Esophagus muscularis mucosa (tissue), 4 donors: ENCODE measurements around the gene RAB34. TPM values are rescaled to one million over a fixed set of nuclear protein-coding genes. Genes with fewer than 3 reads are reported as not detected.

ENCODE experiments used
- DNase-seq: peaks from one replicate; pipeline ENCODE4 v3.0.0-alpha.2; 2017; ENCODE audit errors: extremely low spot score
- H3K27ac ChIP-seq, 4 donors: fragments of 200-600 bp; sonication (generic); replicated peaks in 1 of 4; 1 replicate in 3 of 4; 2 replicates in 1 of 4; pipeline ENCODE4 v1.5.1; 2016 to 2019; ENCODE audit warnings: mild to moderate bottlenecking in 1 of 4
- H3K27me3 ChIP-seq, 4 donors: fragments of 200-600 bp; sonication (generic); one replicate each; pipeline versions ENCODE4 v1.5.1 to v1.6.0; 2016 to 2019
- H3K36me3 ChIP-seq, 4 donors: fragments of 200-600 bp; sonication (generic); one replicate each; pipeline ENCODE4 v1.5.1; 2016 to 2019
- H3K4me1 ChIP-seq, 4 donors: fragments of 200-600 bp; sonication (generic); one replicate each; pipeline ENCODE4 v1.5.1; 2016 to 2019
- H3K4me3 ChIP-seq, 4 donors: fragments of 200-600 bp; sonication (generic); 1 replicate in 2 of 4; 2 replicates in 2 of 4; pipeline ENCODE4 v1.5.1; 2016 to 2019; ENCODE audit warnings: mild to moderate bottlenecking in 4 of 4, moderate library complexity in 1 of 4
- H3K9me3 ChIP-seq, 4 donors: fragments of 200-600 bp; sonication (generic); 1 replicate in 3 of 4; 2 replicates in 1 of 4; pipeline ENCODE4 v1.5.1; 2016 to 2019
- EP300 ChIP-seq: sonication (generic); formaldehyde crosslinking; IDR thresholded peaks from one replicate; pipeline ENCODE4 v1.6.1; 2017; ENCODE audit warnings: antibody characterized with exemption
- POLR2A ChIP-seq: fragments of 450-650 bp; IDR thresholded peaks from one replicate; pipeline ENCODE4 v1.6.1; 2017; ENCODE audit warnings: antibody characterized with exemption, moderate library complexity, mild to moderate bottlenecking, low read depth
- POLR2AphosphoS5 ChIP-seq, 2 donors: sonication (generic); formaldehyde crosslinking; IDR thresholded peaks; one replicate each; pipeline ENCODE4 v1.6.1; 2017; ENCODE audit warnings: antibody characterized with exemption in 2 of 2
- WGBS: methylation state at CpG from one replicate; pipeline ENCODE4 v1.1.5; 2018; 5-methylcytosine and 5-hydroxymethylcytosine counted together
- intact Hi-C: fragments of 100-400 bp; cut with DNase I; formaldehyde crosslinking; loops from one replicate; pipeline ENCODE4 v1.15.1; 2023
- total RNA-seq, 4 donors: library from RNA; depleted of rRNA; stranded (reverse); fragments of >200 nt; gene quantifications; one replicate each; pipeline versions ENCODE4 v1.1.0 to v1.2.1, GENCODE V29; 2016
- TF ChIP-seq, protein P1 (sequence below), 3 experiments: fragments of 200-600 bp in 2 of 3; fragments of 450-650 bp in 1 of 3; sonication (generic) in 2 of 3; IDR thresholded peaks; one replicate each; pipeline ENCODE4 v1.5.1; 2017 to 2019; ENCODE audit warnings: antibody characterized with exemption in 3 of 3, mild to moderate bottlenecking in 2 of 3, moderate library complexity in 1 of 3

The RAB34 gene
- total RNA-seq, 4 donors from 2014 or later, result 147 to 216 (median 202) TPM

DNA sequence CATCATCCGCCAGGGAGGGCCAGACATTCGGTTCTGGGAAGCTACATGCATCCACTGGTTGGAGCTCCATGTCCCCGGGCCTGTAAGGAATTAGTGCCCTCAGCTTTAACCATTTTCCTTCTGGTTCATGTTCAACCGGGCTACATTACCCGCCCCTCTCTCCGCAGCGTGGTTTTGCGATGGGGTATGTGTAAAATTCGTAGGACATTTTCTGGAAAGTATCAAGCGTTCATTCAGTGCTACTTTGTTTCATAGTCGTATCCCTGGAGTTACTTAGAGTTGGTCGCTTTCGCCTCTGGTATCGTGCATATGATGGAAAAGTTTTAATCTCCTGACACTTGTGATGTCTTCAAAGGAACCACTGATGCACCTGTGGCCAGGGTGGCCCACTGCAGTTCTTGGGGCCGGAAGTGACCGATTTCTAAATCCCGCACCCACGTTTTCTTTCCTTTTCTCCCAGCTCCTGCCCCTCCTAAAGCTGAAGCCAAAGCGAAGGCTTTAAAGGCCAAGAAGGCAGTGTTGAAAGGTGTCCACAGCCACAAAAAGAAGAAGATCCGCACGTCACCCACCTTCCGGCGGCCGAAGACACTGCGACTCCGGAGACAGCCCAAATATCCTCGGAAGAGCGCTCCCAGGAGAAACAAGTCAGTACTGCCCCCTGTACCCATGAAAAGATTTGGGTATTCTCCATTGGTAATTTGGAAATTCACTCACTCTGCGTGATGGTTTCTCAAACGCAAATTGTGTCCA lies 2.8 kb upstream of the RAB34 start:
- Histone ChIP-seq H3K4me3 (peak overlapping the region; percentile 67 to 95 (median 76)), H3K36me3 (peaks cover 33 to 47% (median 42%) of the 10 kb centered on the region in 4 donors), H3K4me1 (peaks cover 54 to 79% (median 67%) of the 10 kb centered on the region in 4 donors), H3K27me3 (no peaks in the 10 kb centered on the region), H3K27ac (peak overlapping the region; percentile 88 to 97 (median 90)), H3K9me3 (no peaks in the 10 kb centered on the region)
- no peak for DNase-seq
- intact Hi-C loops, result loop anchor here (5.0 kb wide), 1 partner anchor 42 kb away; no protein-coding TSS in a partner anchor
- no peak for TF ChIP-seq POLR2AphosphoS5 (IDR thresholded peaks at IDR 0.05)
- TF ChIP-seq POLR2A, result no peak
- TF ChIP-seq EP300, result no peak
- WGBS, result 6% methylated on average over 26 of the region's 30 CpGs

DNA sequence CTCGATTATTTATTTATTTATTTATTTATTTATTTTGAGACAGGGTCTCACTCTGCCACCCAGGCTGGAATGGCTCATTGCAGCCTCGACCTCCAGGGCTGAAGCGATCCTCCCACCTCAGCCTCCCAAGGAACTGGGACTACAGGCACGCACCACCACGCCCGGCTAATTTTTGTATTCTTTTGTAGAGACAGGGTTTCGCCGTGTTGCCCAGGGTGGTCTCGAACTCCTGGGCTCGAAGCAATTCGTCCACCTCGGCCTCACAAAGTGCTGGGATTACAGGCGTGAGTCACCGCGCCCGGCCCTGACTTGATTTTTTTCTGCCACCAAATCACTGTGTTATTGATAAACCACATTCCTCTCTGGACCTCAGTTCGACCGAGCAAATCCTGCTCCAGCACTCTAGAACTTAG lies 1.4 kb upstream of the RAB34 start:
- intact Hi-C loops, result no loop called here
- no peak for DNase-seq
- H3K9me3 ChIP-seq, result no peaks in the 10 kb centered on the region
- no peaks in the 10 kb centered on the region for H3K27me3 ChIP-seq
- 36% methylated on average over 18 of the region's 18 CpGs for WGBS
- H3K27ac ChIP-seq, result peak overlapping the region; percentile 88 to 97 (median 90)
- peak overlapping the region; percentile 67 to 95 (median 76) for H3K4me3 ChIP-seq
- TF ChIP-seq, protein P1, sequence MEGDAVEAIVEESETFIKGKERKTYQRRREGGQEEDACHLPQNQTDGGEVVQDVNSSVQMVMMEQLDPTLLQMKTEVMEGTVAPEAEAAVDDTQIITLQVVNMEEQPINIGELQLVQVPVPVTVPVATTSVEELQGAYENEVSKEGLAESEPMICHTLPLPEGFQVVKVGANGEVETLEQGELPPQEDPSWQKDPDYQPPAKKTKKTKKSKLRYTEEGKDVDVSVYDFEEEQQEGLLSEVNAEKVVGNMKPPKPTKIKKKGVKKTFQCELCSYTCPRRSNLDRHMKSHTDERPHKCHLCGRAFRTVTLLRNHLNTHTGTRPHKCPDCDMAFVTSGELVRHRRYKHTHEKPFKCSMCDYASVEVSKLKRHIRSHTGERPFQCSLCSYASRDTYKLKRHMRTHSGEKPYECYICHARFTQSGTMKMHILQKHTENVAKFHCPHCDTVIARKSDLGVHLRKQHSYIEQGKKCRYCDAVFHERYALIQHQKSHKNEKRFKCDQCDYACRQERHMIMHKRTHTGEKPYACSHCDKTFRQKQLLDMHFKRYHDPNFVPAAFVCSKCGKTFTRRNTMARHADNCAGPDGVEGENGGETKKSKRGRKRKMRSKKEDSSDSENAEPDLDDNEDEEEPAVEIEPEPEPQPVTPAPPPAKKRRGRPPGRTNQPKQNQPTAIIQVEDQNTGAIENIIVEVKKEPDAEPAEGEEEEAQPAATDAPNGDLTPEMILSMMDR (IDR thresholded peaks at IDR 0.05), result no peak
- TF ChIP-seq POLR2A (no peak), EP300 (no peak), POLR2AphosphoS5 (IDR thresholded peaks at IDR 0.05) (no peak)
- peaks cover 50 to 72% (median 63%) of the 10 kb centered on the region in 4 donors for H3K4me1 ChIP-seq
- peaks cover 33 to 50% (median 46%) of the 10 kb centered on the region in 4 donors for H3K36me3 ChIP-seq

DNA sequence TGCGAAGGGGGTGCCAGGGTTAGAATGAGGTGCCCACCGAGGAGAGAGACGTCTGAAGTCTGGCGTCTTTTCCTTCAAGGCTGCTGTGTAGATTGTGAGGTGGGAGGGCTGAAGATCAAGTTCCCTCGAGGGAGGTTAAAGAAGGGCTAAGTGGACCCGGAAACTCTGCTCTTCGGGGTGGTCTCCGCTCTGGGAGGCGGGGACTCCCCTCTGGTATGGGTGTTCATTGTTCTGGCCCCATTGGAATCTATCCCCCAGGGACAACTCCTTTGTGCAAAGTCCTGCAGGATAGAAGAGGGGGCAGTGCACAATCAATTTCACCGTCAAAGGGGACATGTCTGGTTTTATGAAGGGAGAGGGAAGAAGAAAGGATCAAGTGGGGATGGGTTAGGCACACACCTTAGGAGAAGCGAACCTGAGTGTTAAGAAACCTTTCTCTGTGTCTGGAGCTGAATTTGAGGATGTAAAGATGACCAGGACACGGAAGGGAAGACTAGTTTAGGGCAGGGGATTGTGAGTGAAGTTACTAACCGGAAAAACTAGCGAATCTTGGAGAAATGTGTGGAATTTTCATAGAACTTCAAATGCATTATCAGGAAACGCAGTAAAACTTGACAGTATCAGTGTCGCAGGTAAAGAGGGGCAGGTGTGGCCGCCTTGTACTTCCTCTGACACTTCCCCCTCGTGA lies 809 bp upstream of the RAB34 start:
- TF ChIP-seq, protein P1 (IDR thresholded peaks at IDR 0.05), result no peak
- TF ChIP-seq POLR2AphosphoS5 (IDR thresholded peaks at IDR 0.05) (no peak), EP300 (no peak), POLR2A (no peak)
- H3K27me3 ChIP-seq, result no peaks in the 10 kb centered on the region
- intact Hi-C loops, result no loop called here
- peak overlapping the region; percentile 68 to 95 (median 76) for H3K4me3 ChIP-seq
- 37% methylated on average over 18 of the region's 18 CpGs for WGBS
- no peak for DNase-seq
- H3K27ac ChIP-seq, result peak overlapping the region; percentile 88 to 97 (median 90)
- H3K9me3 ChIP-seq, result no peaks in the 10 kb centered on the region
- peaks cover 50 to 72% (median 63%) of the 10 kb centered on the region in 4 donors for H3K4me1 ChIP-seq
- peaks cover 27 to 50% (median 45%) of the 10 kb centered on the region in 4 donors for H3K36me3 ChIP-seq

DNA sequence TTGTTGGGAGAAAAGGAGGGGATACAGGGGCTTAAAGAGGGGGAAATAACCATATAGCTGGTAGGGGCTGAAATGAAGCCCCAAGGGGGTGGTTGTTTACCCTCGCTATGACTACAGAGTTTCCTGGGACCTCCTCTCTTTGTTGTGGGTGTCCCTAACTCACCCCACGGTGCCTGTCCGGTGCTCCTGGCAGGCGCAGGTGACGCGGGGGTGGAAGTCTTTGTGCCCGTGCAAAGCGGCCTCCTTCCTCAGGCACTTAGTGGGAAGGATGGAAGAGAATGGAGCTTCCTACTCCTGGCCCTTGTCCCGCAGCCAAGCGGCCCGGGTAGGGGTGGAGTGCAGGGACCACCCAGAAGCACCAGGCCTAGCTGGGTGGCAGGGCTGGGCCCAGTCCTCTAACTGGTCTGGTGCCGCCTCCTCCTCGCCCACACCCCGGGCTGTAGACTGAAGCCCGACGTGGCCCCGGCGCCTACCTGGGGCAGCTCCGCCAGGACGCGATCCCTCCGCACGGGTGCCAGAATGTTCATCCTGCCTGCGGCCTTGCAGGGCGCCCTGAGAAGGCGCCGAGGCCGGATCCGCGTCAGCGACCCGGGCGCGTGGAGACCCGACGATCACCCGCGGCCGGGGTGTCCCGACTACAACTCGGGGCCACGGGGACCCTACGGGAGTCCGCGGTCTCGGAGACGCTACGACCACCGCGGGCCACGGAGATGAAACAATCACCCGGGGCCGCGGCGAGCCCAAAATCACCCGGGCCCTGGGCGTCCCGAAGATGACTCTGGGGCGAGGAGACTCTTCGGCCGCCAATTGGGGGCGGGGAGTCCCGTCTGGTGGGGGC lies 709 bp downstream of the RAB34 start:
- Histone ChIP-seq H3K4me3 (peak overlapping the region; percentile 68 to 83 (median 76)), H3K9me3 (no peaks in the 10 kb centered on the region), H3K4me1 (peaks cover 48 to 65% (median 60%) of the 10 kb centered on the region in 4 donors), H3K36me3 (peaks cover 12 to 46% (median 31%) of the 10 kb centered on the region in 4 donors), H3K27me3 (no peaks in the 10 kb centered on the region), H3K27ac (peak overlapping the region; percentile 88 to 97 (median 90))
- DNase-seq, result no peak
- TF ChIP-seq POLR2AphosphoS5 (IDR thresholded peaks at IDR 0.05) (no peak), POLR2A (no peak), EP300 (no peak)
- TF ChIP-seq, protein P1 (IDR thresholded peaks at IDR 0.05), result no peak
- intact Hi-C loops, result no loop called here
- WGBS, result 10% methylated on average over 13 of the region's 63 CpGs
